NCI-H69 (cell line): Measurements from ENCODE around the gene EEIG2.

Source experiments
- DNase-seq: peaks from one replicate; lab custom pipeline; 2025; lab: John Stamatoyannopoulos, UW

The EEIG2 gene

GRCh38 chr1:108583757-108584427 lies 24.0 kb downstream of the EEIG2 start:
- no peak for DNase-seq

- DNase-seq, result no peak
Measured at GRCh38 chr1:108584428-108584856, 24.5 kb downstream of the EEIG2 start.

GRCh38 chr1:108585313-108585712 lies 25.4 kb downstream of the EEIG2 start:
- no peak for DNase-seq

- DNase-seq, result no peak
Measured at GRCh38 chr1:108590441-108590840, 30.5 kb downstream of the EEIG2 start.

- no peak for DNase-seq
Measured at GRCh38 chr1:108590957-108591356, 31.1 kb downstream of the EEIG2 start.

- DNase-seq, result no peak
Measured at GRCh38 chr1:108591466-108591865, 31.6 kb downstream of the EEIG2 start.

- no peak for DNase-seq
Measured at GRCh38 chr1:108592030-108592759, 32.3 kb downstream of the EEIG2 start.

GRCh38 chr1:108593448-108593847 lies 33.5 kb downstream of the EEIG2 start:
- DNase-seq, result no peak

GRCh38 chr1:108595507-108595906 lies 35.6 kb downstream of the EEIG2 start:
- DNase-seq, result no peak

GRCh38 chr1:108597041-108597440 lies 37.1 kb downstream of the EEIG2 start:
- DNase-seq, result no peak

- no peak for DNase-seq
Measured at GRCh38 chr1:108598340-108598739, 38.4 kb downstream of the EEIG2 start.

GRCh38 chr1:108600504-108600903 lies 40.6 kb downstream of the EEIG2 start:
- DNase-seq, result no peak

- no peak for DNase-seq
Measured at GRCh38 chr1:108601708-108602410, 42.0 kb downstream of the EEIG2 start.

GRCh38 chr1:108605633-108606032 lies 45.7 kb downstream of the EEIG2 start:
- DNase-seq, result no peak

- no peak for DNase-seq
Measured at GRCh38 chr1:108606478-108606877, 46.6 kb downstream of the EEIG2 start.

- peak; percentile 21 for DNase-seq
Measured at GRCh38 chr1:108609483-108610049, 49.7 kb downstream of the EEIG2 start.
